Upper lobe of right lung (tissue), 1 donor: ENCODE measurements around the gene GRID1. TPM values are rescaled to one million over a fixed set of nuclear protein-coding genes. Genes with fewer than 3 reads are reported as not detected.
A peak's percentile ranks its signal among the peaks of the same experiment; 100 is the strongest.

Experiments
- ATAC-seq: fragments of 200-7000 bp; cut with Tn5 transposase; one replicate; pipeline ENCODE4 v1.9.1; 2020; ENCODE audit warnings: mild to moderate bottlenecking, moderate library complexity
- DNase-seq: peaks from one replicate; pipeline ENCODE4 v3.0.0-alpha.2; 2020
- H3K27ac ChIP-seq: fragments of 200-600 bp; one replicate; pipeline ENCODE4 v1.8.0; 2022
- H3K27me3 ChIP-seq: fragments of 200-600 bp; one replicate; pipeline ENCODE4 v1.8.0; 2022; ENCODE audit warnings: mild to moderate bottlenecking
- H3K36me3 ChIP-seq: fragments of 200-600 bp; one replicate; pipeline ENCODE4 v1.8.0; 2022
- H3K4me1 ChIP-seq: fragments of 200-600 bp; one replicate; pipeline ENCODE4 v1.8.0; 2022
- H3K4me3 ChIP-seq: fragments of 200-600 bp; one replicate; pipeline ENCODE4 v1.8.0; 2022; ENCODE audit warnings: mild to moderate bottlenecking
- H3K9me3 ChIP-seq: fragments of 200-600 bp; one replicate; pipeline ENCODE4 v1.8.0; 2022
- CTCF ChIP-seq: fragments of 200-600 bp; IDR thresholded peaks from one replicate; pipeline ENCODE4 v1.8.0; 2022; ENCODE audit warnings: antibody characterized with exemption
- intact Hi-C: fragments of 100-400 bp; cut with DNase I; formaldehyde crosslinking; loops from one replicate; pipeline ENCODE4 v1.11.0; 2022
- total RNA-seq: library from RNA; stranded (reverse); fragmentation: NEBNext Ultra II Directional; extraction: Animal tissue kit (Norgen Biotek cat#: 25700); gene quantifications from one replicate; pipeline ENCODE4 v1.2.1, GENCODE V29; 2021
- donor health status: DM: no; HTN: yes; CAD: no; lungs with severe emphysema.

The GRID1 gene
- total RNA-seq, 1 donor from 2014 or later, result 3.0 TPM

- H3K36me3 ChIP-seq, result no peaks in the 10 kb centered on the region
Observed at GRCh38 chr10:86263209-86263608, 103.4 kb downstream of the GRID1 start.

DNA sequence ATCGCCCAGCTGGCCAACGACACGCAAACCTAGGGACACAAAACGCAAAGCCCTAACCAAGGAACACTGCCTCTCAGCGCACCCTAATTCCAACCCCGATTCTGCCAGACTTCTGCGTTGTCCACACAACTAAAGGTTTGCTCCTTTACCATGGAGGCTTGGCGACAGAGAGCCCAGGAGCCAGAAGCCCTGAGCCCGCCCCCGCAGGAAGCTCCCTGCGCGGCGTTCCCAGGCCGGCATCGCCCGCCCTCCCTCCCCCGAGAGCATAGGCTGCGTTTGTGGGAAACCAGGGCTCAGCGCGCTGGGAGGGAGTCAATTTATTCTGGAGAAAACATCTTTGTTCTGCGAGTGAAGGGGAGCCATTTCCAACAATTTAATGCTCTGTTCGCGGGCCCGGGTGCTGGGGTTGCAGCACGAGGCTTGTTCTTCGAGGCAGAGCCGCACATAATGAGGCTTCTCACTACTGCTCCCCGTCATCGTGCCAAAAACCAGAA is 103.9 kb downstream of the GRID1 start:
- intact Hi-C loops, result no loop called here
- DNase-seq (peak; percentile 44), ATAC-seq (no peak)
- Histone ChIP-seq H3K27me3 (peaks cover 18% of the 10 kb centered on the region), H3K4me3 (no peak overlapping the region), H3K27ac (no peak overlapping the region), H3K9me3 (no peaks in the 10 kb centered on the region), H3K36me3 (no peaks in the 10 kb centered on the region), H3K4me1 (no peaks in the 10 kb centered on the region)
- no peak for TF ChIP-seq CTCF

More at GRCh38 chr10:86263209-86263608, 103.4 kb downstream of the GRID1 start:
- TF ChIP-seq CTCF, result no peak
- Histone ChIP-seq H3K27me3 (peaks cover 18% of the 10 kb centered on the region), H3K9me3 (no peaks in the 10 kb centered on the region), H3K27ac (no peak overlapping the region), H3K4me1 (no peaks in the 10 kb centered on the region), H3K4me3 (no peak overlapping the region)
- intact Hi-C loops, result no loop called here
- peak; percentile 60 for DNase-seq
- no peak for ATAC-seq

- peak; percentile 79 for ATAC-seq
Observed at GRCh38 chr10:86261941-86262687, 104.5 kb downstream of the GRID1 start.

GRCh38 chr10:86261470-86261869 is 105.1 kb downstream of the GRID1 start:
- H3K4me3 ChIP-seq, result no peak overlapping the region
- DNase-seq, result peak; percentile 47
- no peaks in the 10 kb centered on the region for H3K9me3 ChIP-seq
- peaks cover 18% of the 10 kb centered on the region for H3K27me3 ChIP-seq
- H3K27ac ChIP-seq, result no peak overlapping the region
- intact Hi-C loops, result no loop called here
- no peak for ATAC-seq
- H3K36me3 ChIP-seq, result no peaks in the 10 kb centered on the region
- H3K4me1 ChIP-seq, result no peaks in the 10 kb centered on the region
- TF ChIP-seq CTCF, result no peak

More at GRCh38 chr10:86261941-86262687, 104.5 kb downstream of the GRID1 start:
- Histone ChIP-seq H3K4me1 (no peaks in the 10 kb centered on the region), H3K27ac (no peak overlapping the region), H3K9me3 (no peaks in the 10 kb centered on the region), H3K4me3 (no peak overlapping the region), H3K36me3 (no peaks in the 10 kb centered on the region), H3K27me3 (peaks cover 18% of the 10 kb centered on the region)
- intact Hi-C loops, result no loop called here
- peak; percentile 66 for DNase-seq
- TF ChIP-seq CTCF, result peak; percentile 33

- Histone ChIP-seq H3K4me3 (no peak overlapping the region), H3K4me1 (no peaks in the 10 kb centered on the region), H3K27ac (no peak overlapping the region), H3K36me3 (no peaks in the 10 kb centered on the region), H3K27me3 (peaks cover 18% of the 10 kb centered on the region), H3K9me3 (no peaks in the 10 kb centered on the region)
- DNase-seq (no peak), ATAC-seq (no peak)
- intact Hi-C loops, result no loop called here
- TF ChIP-seq CTCF, result no peak
Observed at GRCh38 chr10:86260564-86260963, 106.0 kb downstream of the GRID1 start.
